WTC11 (cell line): Measurements from ENCODE around the gene SWI5. TPM values are rescaled to one million over a fixed set of nuclear protein-coding genes. Genes with fewer than 3 reads are reported as not detected.

ENCODE experiments used
- ATAC-seq: fragments of 200-7000 bp; cut with Tn5 transposase; 2 replicates; pipeline ENCODE4 v1.10.0; 2021; ENCODE audit warnings: mild to moderate bottlenecking, moderate library complexity
- CTCF ChIA-PET: fragments of 300-600 bp; sonication (Branson Sonifier 250); formaldehyde crosslinking; loops from one replicate; lab custom pipeline; 2021; ENCODE audit warnings: antibody characterized with exemption; lab: Charles Lee
- POLR2A ChIA-PET: fragments of 350-600 bp; sonication (Branson Sonifier 250); formaldehyde crosslinking; loops from one replicate; lab custom pipeline; 2021; ENCODE audit warnings: antibody characterized with exemption; lab: Charles Lee
- DNase-seq: peaks from one replicate; pipeline ENCODE4 v3.0.0; 2021; ENCODE audit warnings: low spot score
- H3K27ac Mint-ChIP-seq: 2 replicates; pipeline ENCODE4 v1.8.0; 2021; ENCODE audit warnings: mixed read lengths
- H3K27me3 Mint-ChIP-seq: 2 replicates; pipeline ENCODE4 v1.8.0; 2021; ENCODE audit warnings: low read depth, mild to moderate bottlenecking, moderate library complexity, mixed read lengths
- H3K36me3 Mint-ChIP-seq: 2 replicates; pipeline ENCODE4 v1.8.0; 2021; ENCODE audit warnings: mixed read lengths
- H3K4me1 Mint-ChIP-seq: 2 replicates; pipeline ENCODE4 v1.8.0; 2022; ENCODE audit warnings: mixed read lengths
- H3K4me3 Mint-ChIP-seq: 2 replicates; pipeline ENCODE4 v1.8.0; 2021; ENCODE audit warnings: mild to moderate bottlenecking, moderate library complexity, mixed read lengths
- H3K9me3 Mint-ChIP-seq: 2 replicates; pipeline ENCODE4 v1.8.0; 2021; ENCODE audit warnings: mixed read lengths
- AR ChIP-seq: fragments of 250-450 bp; sonication (Bioruptor Pico); IDR thresholded peaks from 2 replicates; pipeline ENCODE4 v1.9.0; 2021; ENCODE audit warnings: mild to moderate bottlenecking
- ATF2 ChIP-seq: sonication (generic); formaldehyde crosslinking; IDR thresholded peaks from 2 replicates; pipeline ENCODE4 v1.8.1; 2022; ENCODE audit warnings: low read depth, missing genetic modification reagents, borderline replicate concordance
- ESRRA ChIP-seq: sonication (generic); formaldehyde crosslinking; IDR thresholded peaks from 2 replicates; pipeline ENCODE4 v1.8.1; 2022; ENCODE audit warnings: mild to moderate bottlenecking, missing genetic modification reagents, borderline replicate concordance
- FOXJ3 ChIP-seq: sonication (generic); formaldehyde crosslinking; IDR thresholded peaks from 2 replicates; pipeline ENCODE4 v1.9.0; 2021; ENCODE audit warnings: missing genetic modification reagents, mild to moderate bottlenecking, borderline replicate concordance
- HMGXB4 ChIP-seq: sonication (generic); formaldehyde crosslinking; IDR thresholded peaks from 2 replicates; pipeline ENCODE4 v1.8.1; 2023; ENCODE audit warnings: mild to moderate bottlenecking, moderate library complexity, missing genetic modification reagents
- JUN ChIP-seq: sonication (generic); formaldehyde crosslinking; IDR thresholded peaks from 2 replicates; pipeline ENCODE4 v1.8.0; 2023; ENCODE audit warnings: mild to moderate bottlenecking, missing genetic modification reagents
- MLX ChIP-seq: sonication (generic); formaldehyde crosslinking; IDR thresholded peaks from 2 replicates; pipeline ENCODE4 v1.8.1; 2023; ENCODE audit warnings: mild to moderate bottlenecking, missing genetic modification reagents, moderate library complexity
- MXD4 ChIP-seq: fragments of 250-450 bp; sonication (Bioruptor Pico); IDR thresholded peaks from 2 replicates; pipeline ENCODE4 v1.8.0; 2021; ENCODE audit warnings: mild to moderate bottlenecking, moderate library complexity, borderline replicate concordance
- MYBL2 ChIP-seq: sonication (generic); formaldehyde crosslinking; IDR thresholded peaks from 2 replicates; pipeline ENCODE4 v1.8.1; 2023; ENCODE audit warnings: mild to moderate bottlenecking, moderate library complexity, missing genetic modification reagents
- NR2C2 ChIP-seq: sonication (generic); formaldehyde crosslinking; IDR thresholded peaks from 2 replicates; pipeline ENCODE4 v1.8.0; 2022; ENCODE audit warnings: mild to moderate bottlenecking, missing genetic modification reagents
- TEAD1 ChIP-seq: sonication (generic); formaldehyde crosslinking; IDR thresholded peaks from 2 replicates; pipeline ENCODE4 v1.8.0; 2022; ENCODE audit warnings: mild to moderate bottlenecking, missing genetic modification reagents
- TP53 ChIP-seq: sonication (generic); formaldehyde crosslinking; IDR thresholded peaks from 2 replicates; pipeline ENCODE4 v1.8.1; 2023; ENCODE audit warnings: mild to moderate bottlenecking, missing genetic modification reagents
- USF2 ChIP-seq: sonication (generic); formaldehyde crosslinking; IDR thresholded peaks from 2 replicates; pipeline ENCODE4 v1.8.1; 2023; ENCODE audit warnings: mild to moderate bottlenecking, missing genetic modification reagents, moderate library complexity
- ZNF121 ChIP-seq: sonication (generic); formaldehyde crosslinking; IDR thresholded peaks from 2 replicates; pipeline ENCODE4 v1.8.0; 2023; ENCODE audit warnings: missing genetic modification reagents
- ZNF512 ChIP-seq: sonication (generic); formaldehyde crosslinking; IDR thresholded peaks from 2 replicates; pipeline ENCODE4 v1.8.1; 2022; ENCODE audit warnings: missing genetic modification reagents, borderline replicate concordance
- ZNF532 ChIP-seq: fragments of 250-450 bp; sonication (Bioruptor Pico); IDR thresholded peaks from 2 replicates; pipeline ENCODE4 v1.9.0; 2021; ENCODE audit warnings: mild to moderate bottlenecking, borderline replicate concordance
- total RNA-seq: library from RNA; stranded (reverse); gene quantifications from 3 replicates; pipeline ENCODE4 v1.2.3, GENCODE V29; 2021

SWI5 gene
- total RNA-seq, 1 experiment from 2014 or later = 26.2 TPM

- H3K9me3 Mint-ChIP-seq = no peaks in the 10 kb centered on the region
- H3K4me3 Mint-ChIP-seq = no peak overlapping the region
- ChIA-PET CTCF (interaction anchor here (1.3 to 1.8 kb wide), 2 partner anchors 38 to 86 kb away, joined by 3 to 4 read pairs; no protein-coding TSS in a partner anchor), POLR2A (no interaction called here)
- DNase-seq (no peak), ATAC-seq (no peak)
- TF ChIP-seq AR (CRISPR knock-in tag) (no peak), ZNF532 (no peak), JUN (CRISPR knock-in tag) (no peak), ZNF512 (CRISPR knock-in tag) (no peak), NR2C2 (no peak), USF2 (CRISPR knock-in tag) (no peak), MXD4 (CRISPR knock-in tag) (no peak), FOXJ3 (no peak), ESRRA (CRISPR knock-in tag) (no peak), ATF2 (no peak), ZNF121 (CRISPR knock-in tag) (no peak), TEAD1 (CRISPR knock-in tag) (no peak), MLX (CRISPR knock-in tag) (no peak), TP53 (CRISPR knock-in tag) (no peak), HMGXB4 (CRISPR knock-in tag) (no peak), MYBL2 (CRISPR knock-in tag) (no peak)
- no peak overlapping the region for H3K27ac Mint-ChIP-seq
- H3K27me3 Mint-ChIP-seq = no peaks in the 10 kb centered on the region
- no peaks in the 10 kb centered on the region for H3K36me3 Mint-ChIP-seq
- no peaks in the 10 kb centered on the region for H3K4me1 Mint-ChIP-seq
These were observed 57.4 kb downstream of the SWI5 start for GRCh38 chr9:128333451-128333869.
